Measurements from ENCODE around the gene PPIF. TPM values are rescaled to one million over a fixed set of nuclear protein-coding genes. Genes with fewer than 3 reads are reported as not detected.

PPIF gene
- total RNA-seq, 2 donors from 2014 or later: 50.4 to 51.0 TPM

DNA sequence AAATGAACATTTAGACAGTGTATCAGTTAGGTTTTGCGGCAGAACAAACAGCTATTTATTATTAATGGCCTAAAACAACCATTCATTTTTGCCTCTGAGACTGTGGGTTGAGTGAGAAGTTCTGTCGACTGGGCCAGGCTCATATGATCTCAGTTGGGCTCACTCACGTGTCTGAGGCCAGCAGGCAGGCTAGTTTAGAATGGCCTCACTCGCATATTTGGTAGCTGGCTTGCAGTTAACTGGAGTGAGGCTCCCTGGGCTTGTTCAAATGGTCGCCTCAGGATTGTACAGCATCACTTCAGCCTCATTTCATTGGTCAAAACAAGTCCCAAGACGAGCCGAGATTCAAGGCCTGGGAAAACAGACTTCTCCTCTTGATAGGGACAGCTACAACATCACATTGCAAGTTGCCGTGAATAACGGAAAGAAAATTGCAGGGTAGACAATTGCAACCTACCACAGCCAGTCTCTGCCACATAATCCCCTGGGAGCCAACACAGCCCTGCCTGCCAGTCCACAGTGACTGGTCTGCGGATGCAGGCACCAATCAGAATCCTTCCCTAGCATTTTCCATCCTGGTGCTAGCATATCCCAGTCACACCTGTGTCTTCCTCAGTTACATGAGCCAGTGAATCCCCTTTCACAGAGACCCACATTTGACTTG lies 23.1 kb upstream of the PPIF start:
- Histone ChIP-seq H3K9me3 (ENCODE audit: control insufficient read depth, low read length) (no peaks in the 10 kb centered on the region), H3K36me3 (ENCODE audit: control insufficient read depth, insufficient read depth, low read length) (no peaks in the 10 kb centered on the region), H3K9ac (ENCODE audit: extremely low read depth, low read length, poor library complexity, severe bottlenecking) (no peak overlapping the region), H3K4me3 (ENCODE audit: low read length) (no peak overlapping the region), H3K27ac (ENCODE audit: low read depth, low read length) (no peak overlapping the region), H3K4me1 (ENCODE audit: control insufficient read depth, insufficient read depth, low read length) (no peaks in the 10 kb centered on the region), H3K27me3 (ENCODE audit: control insufficient read depth, insufficient read depth, low read length, poor library complexity, severe bottlenecking) (no peaks in the 10 kb centered on the region)
- Mint-ChIP-seq H3K27ac (no peak overlapping the region), H3K27me3 (ENCODE audit: insufficient read depth) (no peaks in the 10 kb centered on the region), H3K36me3 (ENCODE audit: low read depth) (no peaks in the 10 kb centered on the region), H3K9me3 (no peaks in the 10 kb centered on the region), H3K4me1 (no peaks in the 10 kb centered on the region), H3K4me3 (no peak overlapping the region)
- TF ChIP-seq, protein P1, sequence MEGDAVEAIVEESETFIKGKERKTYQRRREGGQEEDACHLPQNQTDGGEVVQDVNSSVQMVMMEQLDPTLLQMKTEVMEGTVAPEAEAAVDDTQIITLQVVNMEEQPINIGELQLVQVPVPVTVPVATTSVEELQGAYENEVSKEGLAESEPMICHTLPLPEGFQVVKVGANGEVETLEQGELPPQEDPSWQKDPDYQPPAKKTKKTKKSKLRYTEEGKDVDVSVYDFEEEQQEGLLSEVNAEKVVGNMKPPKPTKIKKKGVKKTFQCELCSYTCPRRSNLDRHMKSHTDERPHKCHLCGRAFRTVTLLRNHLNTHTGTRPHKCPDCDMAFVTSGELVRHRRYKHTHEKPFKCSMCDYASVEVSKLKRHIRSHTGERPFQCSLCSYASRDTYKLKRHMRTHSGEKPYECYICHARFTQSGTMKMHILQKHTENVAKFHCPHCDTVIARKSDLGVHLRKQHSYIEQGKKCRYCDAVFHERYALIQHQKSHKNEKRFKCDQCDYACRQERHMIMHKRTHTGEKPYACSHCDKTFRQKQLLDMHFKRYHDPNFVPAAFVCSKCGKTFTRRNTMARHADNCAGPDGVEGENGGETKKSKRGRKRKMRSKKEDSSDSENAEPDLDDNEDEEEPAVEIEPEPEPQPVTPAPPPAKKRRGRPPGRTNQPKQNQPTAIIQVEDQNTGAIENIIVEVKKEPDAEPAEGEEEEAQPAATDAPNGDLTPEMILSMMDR (conservative IDR thresholded peaks at IDR 0.05): no peak
- 90 to 92% methylated on average over 9 to 10 of the region's 10 CpGs for WGBS, 2 experiments (ENCODE audit: insufficient coverage in 1 of 2, insufficient read length in 1 of 2)
- no peak for DNase-seq

DNA sequence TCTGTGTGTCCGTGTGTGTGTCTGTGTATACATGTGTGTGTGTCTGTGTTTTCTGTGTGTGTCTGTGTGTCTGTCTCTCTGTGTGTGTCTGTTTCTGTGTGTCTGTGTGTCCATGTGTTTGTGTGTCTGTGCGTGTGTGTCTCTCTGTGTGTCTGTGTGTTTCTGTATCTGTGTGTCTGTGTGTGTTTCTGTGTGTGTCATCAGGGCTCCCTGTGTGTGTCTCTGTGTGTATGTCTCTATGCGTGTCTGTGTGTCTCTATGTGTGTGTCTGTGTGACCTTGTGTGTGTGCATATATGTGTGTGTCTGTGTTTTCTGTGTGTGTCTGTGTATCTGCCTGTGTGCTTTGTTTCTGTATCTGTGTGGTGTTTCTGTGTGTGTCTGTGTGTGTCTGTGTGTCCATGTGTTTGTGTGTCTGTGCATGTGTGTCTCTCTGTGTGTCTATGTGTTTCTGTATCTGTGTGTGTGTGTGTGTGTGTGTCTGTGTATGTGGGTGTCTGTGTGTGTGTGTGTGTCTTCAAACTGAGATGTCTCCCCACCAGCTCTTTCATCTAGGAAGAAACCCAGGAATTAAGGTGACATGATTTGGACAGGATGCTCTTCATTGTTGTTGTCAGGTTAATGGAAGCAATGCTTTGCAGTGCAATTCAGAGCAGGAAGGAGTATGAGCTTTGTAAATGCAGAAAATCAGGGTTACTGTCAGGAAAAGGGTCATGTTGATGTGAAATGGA lies 20.7 kb upstream of the PPIF start:
- Histone ChIP-seq H3K4me1 (ENCODE audit: control insufficient read depth, insufficient read depth, low read length) (no peaks in the 10 kb centered on the region), H3K27me3 (ENCODE audit: control insufficient read depth, insufficient read depth, low read length, poor library complexity, severe bottlenecking) (peaks cover 5% of the 10 kb centered on the region), H3K36me3 (ENCODE audit: control insufficient read depth, insufficient read depth, low read length) (no peaks in the 10 kb centered on the region), H3K9me3 (ENCODE audit: control insufficient read depth, low read length) (no peaks in the 10 kb centered on the region), H3K27ac (ENCODE audit: low read depth, low read length) (no peak overlapping the region), H3K4me3 (ENCODE audit: low read length) (no peak overlapping the region), H3K9ac (ENCODE audit: extremely low read depth, low read length, poor library complexity, severe bottlenecking) (no peak overlapping the region)
- no peak overlapping the region for H3K27ac Mint-ChIP-seq
- H3K4me3 Mint-ChIP-seq: no peak overlapping the region
- 87% methylated on average over 3 of the region's 3 CpGs; no CpG with 5 or more reads in 1 of the 2 experiments for WGBS, 2 experiments (ENCODE audit: insufficient coverage in 1 of 2, insufficient read length in 1 of 2)
- peaks cover 3% of the 10 kb centered on the region for H3K27me3 Mint-ChIP-seq (ENCODE audit: insufficient read depth)
- H3K4me1 Mint-ChIP-seq: no peaks in the 10 kb centered on the region
- no peak for DNase-seq
- no peaks in the 10 kb centered on the region for H3K9me3 Mint-ChIP-seq
- no peaks in the 10 kb centered on the region for H3K36me3 Mint-ChIP-seq (ENCODE audit: low read depth)
- TF ChIP-seq, protein P1 (conservative IDR thresholded peaks at IDR 0.05): no peak

DNA sequence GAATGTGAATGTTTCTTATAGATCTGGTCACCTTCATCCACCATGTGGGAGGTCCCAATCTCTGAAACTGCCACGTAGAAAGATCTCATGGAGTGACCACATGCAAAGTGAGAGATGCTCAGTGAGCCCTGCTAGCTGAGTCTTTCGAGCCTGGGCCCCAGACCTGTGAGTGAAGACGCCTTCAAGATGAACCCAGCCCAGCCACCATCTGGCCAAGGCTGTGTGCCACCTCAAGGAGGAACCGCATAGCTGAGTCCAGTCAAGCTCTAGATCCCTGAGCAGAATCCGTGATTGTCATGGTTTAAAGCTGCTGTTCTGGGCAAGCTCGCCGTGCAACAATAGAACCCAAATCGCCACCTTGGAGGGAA lies 20.2 kb upstream of the PPIF start:
- H3K27me3 Mint-ChIP-seq (ENCODE audit: insufficient read depth): peaks cover 3% of the 10 kb centered on the region
- H3K4me3 ChIP-seq (ENCODE audit: low read length): no peak overlapping the region
- no peak overlapping the region for H3K4me3 Mint-ChIP-seq
- H3K36me3 ChIP-seq (ENCODE audit: control insufficient read depth, insufficient read depth, low read length): no peaks in the 10 kb centered on the region
- H3K4me1 ChIP-seq (ENCODE audit: control insufficient read depth, insufficient read depth, low read length): no peaks in the 10 kb centered on the region
- H3K4me1 Mint-ChIP-seq: no peaks in the 10 kb centered on the region
- no peak for DNase-seq
- no peak overlapping the region for H3K27ac ChIP-seq (ENCODE audit: low read depth, low read length)
- H3K36me3 Mint-ChIP-seq (ENCODE audit: low read depth): peaks cover 2% of the 10 kb centered on the region
- TF ChIP-seq, protein P1 (conservative IDR thresholded peaks at IDR 0.05): no peak
- H3K27ac Mint-ChIP-seq: no peak overlapping the region
- no peak overlapping the region for H3K9ac ChIP-seq (ENCODE audit: extremely low read depth, low read length, poor library complexity, severe bottlenecking)
- WGBS, 2 experiments (ENCODE audit: insufficient coverage in 1 of 2, insufficient read length in 1 of 2): 91% methylated on average over 8 of the region's 8 CpGs
- peaks cover 4% of the 10 kb centered on the region for H3K9me3 Mint-ChIP-seq
- peaks cover 5% of the 10 kb centered on the region for H3K27me3 ChIP-seq (ENCODE audit: control insufficient read depth, insufficient read depth, low read length, poor library complexity, severe bottlenecking)
- no peaks in the 10 kb centered on the region for H3K9me3 ChIP-seq (ENCODE audit: control insufficient read depth, low read length)

All from endodermal cell (in vitro differentiated cells).